MM.1S (cell line): ENCODE results near the gene NET1.

Source experiments
- DNase-seq: peaks from one replicate; pipeline ENCODE4 v3.0.0-alpha.2; 2015
- H2AFZ ChIP-seq: fragments of 300-600 bp; sonication (generic); 2 replicates; pipeline ENCODE4 v1.6.0; 2016; ENCODE audit warnings: antibody characterized with exemption, low read length
- H3F3A ChIP-seq: fragments of 300-600 bp; sonication (generic); 2 replicates; pipeline ENCODE4 v1.6.1; 2016; ENCODE audit warnings: mild to moderate bottlenecking, antibody characterized with exemption, low read length, moderate library complexity, mixed read lengths; ENCODE audit not compliant: insufficient read depth
- H3K27ac ChIP-seq: fragments of 300-600 bp; sonication (generic); 2 replicates; pipeline ENCODE4 v1.5.1; 2016; ENCODE audit warnings: mild to moderate bottlenecking, low read length
- H3K27me3 ChIP-seq: fragments of 300-600 bp; sonication (generic); replicated peaks from 2 replicates; pipeline ENCODE4 v1.6.0; 2016; ENCODE audit warnings: low read length; ENCODE audit not compliant: insufficient read depth
- H3K36me3 ChIP-seq: fragments of 300-600 bp; sonication (generic); replicated peaks from 2 replicates; pipeline ENCODE4 v1.6.1; 2016; ENCODE audit warnings: mild to moderate bottlenecking, low read length, mixed read lengths; ENCODE audit not compliant: insufficient read depth
- H3K4me1 ChIP-seq: fragments of 300-600 bp; sonication (generic); 2 replicates; pipeline ENCODE4 v1.6.1; 2016; ENCODE audit warnings: low read length, mixed read lengths
- H3K4me2 ChIP-seq: fragments of 300-600 bp; sonication (generic); 2 replicates; pipeline ENCODE4 v1.6.0; 2016; ENCODE audit warnings: low read depth, low read length
- H3K4me3 ChIP-seq: fragments of 300-600 bp; sonication (generic); 2 replicates; pipeline ENCODE4 v1.5.1; 2016; ENCODE audit warnings: low read length, mixed read lengths
- H3K79me2 ChIP-seq: fragments of 300-600 bp; sonication (generic); 2 replicates; pipeline ENCODE4 v1.6.1; 2016; ENCODE audit warnings: mixed run types, low read length, mixed read lengths
- H3K9ac ChIP-seq: fragments of 300-600 bp; sonication (generic); 2 replicates; pipeline ENCODE4 v1.6.1; 2016; ENCODE audit warnings: low read length, mixed read lengths
- H3K9me2 ChIP-seq: fragments of 300-600 bp; sonication (generic); replicated peaks from 2 replicates; pipeline ENCODE4 v1.6.1; 2016; ENCODE audit warnings: mild to moderate bottlenecking, low read length, mixed read lengths; ENCODE audit not compliant: insufficient read depth
- H3K9me3 ChIP-seq: fragments of 300-600 bp; sonication (generic); replicated peaks from 2 replicates; pipeline ENCODE4 v1.6.1; 2016; ENCODE audit warnings: mild to moderate bottlenecking, low read length, mixed read lengths; ENCODE audit not compliant: insufficient read depth
- H4K20me1 ChIP-seq: fragments of 300-600 bp; sonication (generic); 2 replicates; pipeline ENCODE4 v1.6.1; 2016; ENCODE audit warnings: mild to moderate bottlenecking, low read length, moderate library complexity, mixed read lengths; ENCODE audit not compliant: insufficient read depth
- EZH2 ChIP-seq: fragments of 300-600 bp; sonication (generic); optimal IDR thresholded peaks from 2 replicates; pipeline ENCODE3; 2017; ENCODE audit warnings: low read depth, mild to moderate bottlenecking, antibody characterized with exemption, low read length, mixed read lengths
- EZH2phosphoT487 ChIP-seq: fragments of 300-600 bp; sonication (generic); IDR thresholded peaks from 2 replicates; pipeline ENCODE4 v1.6.1; 2018; ENCODE audit warnings: antibody characterized with exemption, low read length
- TF ChIP-seq, protein P1 (sequence below): fragments of 300-600 bp; sonication (generic); IDR thresholded peaks from 2 replicates; pipeline ENCODE4 v1.5.1; 2016; ENCODE audit warnings: antibody characterized with exemption, low read length, mixed read lengths

Gene NET1

DNA sequence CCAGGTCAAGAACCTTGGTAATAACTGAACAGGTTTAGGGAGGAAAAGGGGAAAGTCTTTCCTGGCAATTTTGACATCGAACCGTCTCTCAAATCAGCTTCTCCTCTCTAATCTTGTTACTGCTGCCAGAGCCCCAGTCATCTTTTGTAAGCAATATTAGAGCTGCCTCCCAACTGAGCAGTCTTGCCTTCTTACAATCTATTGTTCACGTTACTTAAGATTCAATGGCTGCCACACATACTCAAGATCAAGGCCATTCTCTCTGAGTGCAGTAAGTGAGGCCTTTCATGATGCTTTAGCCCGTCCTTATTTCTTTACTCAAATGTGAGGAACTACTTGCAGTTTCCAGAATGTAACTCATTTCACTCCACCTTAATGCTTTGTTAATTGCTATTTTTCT is 12.4 kb downstream of the NET1 start:
- no peak overlapping the region for H3K4me2 ChIP-seq
- no peak for TF ChIP-seq EZH2phosphoT487
- no peak for TF ChIP-seq EZH2
- TF ChIP-seq, protein P1, sequence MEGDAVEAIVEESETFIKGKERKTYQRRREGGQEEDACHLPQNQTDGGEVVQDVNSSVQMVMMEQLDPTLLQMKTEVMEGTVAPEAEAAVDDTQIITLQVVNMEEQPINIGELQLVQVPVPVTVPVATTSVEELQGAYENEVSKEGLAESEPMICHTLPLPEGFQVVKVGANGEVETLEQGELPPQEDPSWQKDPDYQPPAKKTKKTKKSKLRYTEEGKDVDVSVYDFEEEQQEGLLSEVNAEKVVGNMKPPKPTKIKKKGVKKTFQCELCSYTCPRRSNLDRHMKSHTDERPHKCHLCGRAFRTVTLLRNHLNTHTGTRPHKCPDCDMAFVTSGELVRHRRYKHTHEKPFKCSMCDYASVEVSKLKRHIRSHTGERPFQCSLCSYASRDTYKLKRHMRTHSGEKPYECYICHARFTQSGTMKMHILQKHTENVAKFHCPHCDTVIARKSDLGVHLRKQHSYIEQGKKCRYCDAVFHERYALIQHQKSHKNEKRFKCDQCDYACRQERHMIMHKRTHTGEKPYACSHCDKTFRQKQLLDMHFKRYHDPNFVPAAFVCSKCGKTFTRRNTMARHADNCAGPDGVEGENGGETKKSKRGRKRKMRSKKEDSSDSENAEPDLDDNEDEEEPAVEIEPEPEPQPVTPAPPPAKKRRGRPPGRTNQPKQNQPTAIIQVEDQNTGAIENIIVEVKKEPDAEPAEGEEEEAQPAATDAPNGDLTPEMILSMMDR: no peak

DNA sequence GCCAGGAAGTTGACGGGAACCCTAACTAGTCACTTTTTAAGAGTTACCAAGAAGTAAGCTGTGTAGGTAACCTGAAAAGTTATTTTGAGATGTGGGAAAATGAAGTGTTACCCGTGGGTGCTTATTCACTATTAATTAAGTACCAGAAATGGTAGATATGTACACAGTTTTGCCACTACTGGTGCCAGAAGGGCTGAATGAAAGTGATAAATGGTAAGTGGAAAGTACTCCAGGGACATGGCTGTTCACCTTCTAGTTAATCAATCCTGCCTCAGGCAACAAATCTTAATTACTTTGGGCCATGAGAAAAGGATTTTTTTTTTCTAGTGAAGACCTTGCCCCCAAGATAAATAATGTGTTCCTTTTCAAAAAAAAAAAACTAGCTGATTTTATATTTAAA is 15.8 kb downstream of the NET1 start:
- DNase-seq: no peak
- TF ChIP-seq, protein P1: no peak
- TF ChIP-seq EZH2phosphoT487 (no peak), EZH2 (no peak)
- Histone ChIP-seq H3K4me1 (no peaks in the 10 kb centered on the region), H3K79me2 (peaks cover 62% of the 10 kb centered on the region), H3K36me3 (no peaks in the 10 kb centered on the region; the same call in 1 of the 2 replicates), H3K9me3 (no peaks in the 10 kb centered on the region), H2AFZ (no peak overlapping the region), H4K20me1 (no peaks in the 10 kb centered on the region), H3K9me2 (no peaks in the 10 kb centered on the region), H3K27ac (no peak overlapping the region), H3K9ac (no peak overlapping the region), H3K27me3 (no peaks in the 10 kb centered on the region), H3K4me3 (no peak overlapping the region), H3K4me2 (no peak overlapping the region), H3F3A (no peaks in the 10 kb centered on the region)

More for the DNA sequence above, 12.4 kb downstream of the NET1 start:
- no peaks in the 10 kb centered on the region for H3F3A ChIP-seq
- H3K4me1 ChIP-seq: no peaks in the 10 kb centered on the region
- H3K79me2 ChIP-seq: peaks cover 81% of the 10 kb centered on the region
- H4K20me1 ChIP-seq: 0 out of 2 replicates have a peak, but pooled peaks cover 5% of the 10 kb centered on the region
- H3K4me3 ChIP-seq: no peak overlapping the region
- H3K27me3 ChIP-seq: no peaks in the 10 kb centered on the region
- H2AFZ ChIP-seq: no peak overlapping the region
- H3K36me3 ChIP-seq: no peaks in the 10 kb centered on the region; the same call in 1 of the 2 replicates
- H3K27ac ChIP-seq: no peak overlapping the region
- no peaks in the 10 kb centered on the region for H3K9me2 ChIP-seq
- no peaks in the 10 kb centered on the region for H3K9me3 ChIP-seq
- DNase-seq: no peak
- no peak overlapping the region for H3K9ac ChIP-seq

DNA sequence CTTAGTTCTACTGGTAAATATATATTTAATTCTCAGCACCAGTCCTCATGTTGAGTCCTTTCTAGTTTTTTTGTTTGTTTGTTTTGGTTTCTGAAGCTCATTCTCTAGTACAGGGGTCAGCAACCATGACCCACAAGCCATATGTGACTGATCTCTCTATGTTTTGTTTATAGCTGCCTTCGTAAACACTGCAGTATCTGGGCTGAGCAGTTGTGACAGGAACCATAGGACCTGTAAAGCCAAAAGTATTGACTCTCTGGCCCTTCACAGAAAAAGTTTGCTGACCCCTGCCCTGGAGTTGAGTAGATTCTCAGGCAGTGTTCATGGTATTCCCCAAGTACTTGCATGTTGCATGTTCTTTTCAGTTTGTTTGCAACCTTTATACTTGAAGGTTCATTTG is 20.8 kb downstream of the NET1 start:
- Histone ChIP-seq H3K9ac (no peak overlapping the region), H3K4me1 (peaks cover 8% of the 10 kb centered on the region), H3F3A (no peaks in the 10 kb centered on the region), H4K20me1 (no peaks in the 10 kb centered on the region), H3K27me3 (no peaks in the 10 kb centered on the region), H3K4me2 (no peak overlapping the region), H3K27ac (no peak overlapping the region), H3K36me3 (no peaks in the 10 kb centered on the region; the same call in 1 of the 2 replicates), H2AFZ (no peak overlapping the region), H3K79me2 (peaks cover 41% of the 10 kb centered on the region), H3K9me2 (no peaks in the 10 kb centered on the region), H3K9me3 (no peaks in the 10 kb centered on the region), H3K4me3 (no peak overlapping the region)
- DNase-seq: no peak
- TF ChIP-seq, protein P1: no peak
- TF ChIP-seq EZH2 (no peak), EZH2phosphoT487 (no peak)
